Measurements from ENCODE around the gene TRIM67. TPM values are rescaled to one million over a fixed set of nuclear protein-coding genes. Genes with fewer than 3 reads are reported as not detected.
A peak's percentile ranks its signal among the peaks of the same experiment; 100 is the strongest.

Gene TRIM67
- total RNA-seq, 1 experiment from 2014 or later = 0.08 TPM

- ATAC-seq = peak; percentile 53; the same call in 1 of the 2 replicates
- in situ Hi-C loops (cut with HindIII; ENCODE audit: low pct_unique_long_range_greater_than_20kb, low sequenced_read_pairs) = no loop called here
Observed at GRCh38 chr1:231203259-231204057, 41.6 kb downstream of the TRIM67 start.

DNA sequence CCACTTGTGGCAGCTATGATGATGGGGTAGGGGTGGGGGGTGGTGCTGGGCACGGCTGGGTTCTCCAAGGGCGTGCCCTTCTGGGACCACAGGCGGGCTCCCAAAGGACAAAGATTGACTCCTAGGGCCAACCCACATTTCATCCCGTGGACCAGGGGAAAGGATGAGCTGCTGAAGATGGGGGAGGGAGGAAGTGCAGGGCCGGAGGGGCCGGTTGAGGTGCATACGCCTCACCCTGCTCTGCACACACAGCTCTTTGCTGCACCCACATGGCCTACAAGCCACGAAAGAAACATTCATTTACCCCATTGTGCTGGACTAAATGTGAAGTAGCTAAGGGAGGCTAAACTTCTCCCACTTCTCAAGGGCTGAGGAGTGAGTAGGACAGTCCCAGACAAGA lies 45.0 kb downstream of the TRIM67 start:
- H3K9me3 ChIP-seq (ENCODE audit: control insufficient read depth, insufficient read depth, low read depth, low read length) = no peaks in the 10 kb centered on the region
- DNase-seq (ENCODE audit: low read depth, low spot score) = no peak
- ChIA-PET POLR2A (no interaction called here), CTCF (no interaction called here)
- no TSS peak for BruUV-seq (replicated peaks)
- no peak overlapping the region for H3K4me3 ChIP-seq (ENCODE audit: low read depth in 2 of 2, low read length in 2 of 2)
- 0 out of 2 replicates have a peak, but pooled peaks cover under 1% of the 10 kb centered on the region for H3K4me1 ChIP-seq (ENCODE audit: control insufficient read depth, insufficient read depth, low read length)
- H3K27me3 ChIP-seq (ENCODE audit: control insufficient read depth, insufficient read depth, low read length) = peaks cover 5% of the 10 kb centered on the region; the same call in 1 of the 2 replicates
- TF ChIP-seq REST (IDR thresholded peaks at IDR 0.05; ENCODE audit: insufficient read depth in 1 of 2, low read depth in 2 of 2, low read length in 1 of 2) (no peak), POLR2AphosphoS5 (IDR thresholded peaks at IDR 0.05; ENCODE audit: low read depth, low read length) (no peak), CTCF (IDR thresholded peaks at IDR 0.05) (no peak; the same call in 1 of the 2 replicates), SIN3A (IDR thresholded peaks at IDR 0.05; ENCODE audit: borderline replicate concordance, insufficient read depth, low read depth, low read length) (no peak), TCF7L2 (IDR thresholded peaks at IDR 0.05; ENCODE audit: low read depth, low read length) (no peak)
- intact Hi-C loops (cut with micrococcal nuclease; ENCODE audit: unreplicated experiment) (no loop called here), in situ Hi-C loops (cut with HindIII; ENCODE audit: low pct_unique_long_range_greater_than_20kb, low sequenced_read_pairs) (no loop called here)
- H3K36me3 ChIP-seq (ENCODE audit: control insufficient read depth, insufficient read depth, low read length) = no peaks in the 10 kb centered on the region
- ATAC-seq = no peak
- no peak overlapping the region for H3K27ac ChIP-seq (ENCODE audit: low read length)

More at GRCh38 chr1:231203259-231204057, 41.6 kb downstream of the TRIM67 start:
- Histone ChIP-seq H3K36me3 (ENCODE audit: control insufficient read depth, insufficient read depth, low read length) (no peaks in the 10 kb centered on the region), H3K4me1 (ENCODE audit: control insufficient read depth, insufficient read depth, low read length) (no peaks in the 10 kb centered on the region), H3K27me3 (ENCODE audit: control insufficient read depth, insufficient read depth, low read length) (peaks cover 13% of the 10 kb centered on the region), H3K4me3 (ENCODE audit: low read depth in 2 of 2, low read length in 2 of 2) (no peak overlapping the region), H3K9me3 (ENCODE audit: control insufficient read depth, insufficient read depth, low read depth, low read length) (no peaks in the 10 kb centered on the region), H3K27ac (ENCODE audit: low read length) (no peak overlapping the region)
- intact Hi-C loops (cut with micrococcal nuclease; ENCODE audit: unreplicated experiment) = no loop called here
- POLR2A ChIA-PET = no interaction called here
- CTCF ChIA-PET = no interaction called here
- BruUV-seq (replicated peaks) = no TSS peak
- TF ChIP-seq CTCF (IDR thresholded peaks at IDR 0.05) (no peak), POLR2AphosphoS5 (IDR thresholded peaks at IDR 0.05; ENCODE audit: low read depth, low read length) (no peak), TCF7L2 (IDR thresholded peaks at IDR 0.05; ENCODE audit: low read depth, low read length) (no peak), SIN3A (IDR thresholded peaks at IDR 0.05; ENCODE audit: borderline replicate concordance, insufficient read depth, low read depth, low read length) (no peak), REST (IDR thresholded peaks at IDR 0.05; ENCODE audit: insufficient read depth in 1 of 2, low read depth in 2 of 2, low read length in 1 of 2) (no peak)
- DNase-seq (ENCODE audit: low read depth, low spot score) = no peak

Measured in Panc1 (cell line).